Measurements from ENCODE around the gene PNLIP. TPM values are rescaled to one million over a fixed set of nuclear protein-coding genes. Genes with fewer than 3 reads are reported as not detected.

The PNLIP gene
- total RNA-seq, 4 donors from 2014 or later: 1.1 to 11.4 (median 2.7) TPM

DNA sequence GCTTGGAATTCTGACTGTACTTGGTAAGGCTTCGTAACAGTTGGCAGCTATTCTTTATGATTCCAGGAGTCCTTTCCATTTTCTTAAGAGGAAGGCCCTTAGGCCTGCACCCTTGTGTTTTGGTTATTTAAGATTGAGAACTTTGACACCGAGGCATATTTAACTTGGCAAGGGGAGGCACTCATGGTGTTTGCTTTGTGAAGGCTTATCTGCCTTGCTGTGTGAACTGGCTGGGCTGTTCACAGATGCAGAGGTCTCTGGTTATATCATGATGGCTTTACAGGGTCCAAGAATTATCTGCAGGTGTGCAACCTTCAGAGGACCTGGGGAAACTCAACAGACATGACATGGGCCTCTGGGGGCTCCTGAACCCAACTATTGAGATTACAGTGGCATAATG is 44.2 kb downstream of the PNLIP start:
- TF ChIP-seq EP300 (IDR thresholded peaks at IDR 0.05) (no peak), POLR2A (IDR thresholded peaks at IDR 0.05) (no peak)
- TF ChIP-seq, protein P1, sequence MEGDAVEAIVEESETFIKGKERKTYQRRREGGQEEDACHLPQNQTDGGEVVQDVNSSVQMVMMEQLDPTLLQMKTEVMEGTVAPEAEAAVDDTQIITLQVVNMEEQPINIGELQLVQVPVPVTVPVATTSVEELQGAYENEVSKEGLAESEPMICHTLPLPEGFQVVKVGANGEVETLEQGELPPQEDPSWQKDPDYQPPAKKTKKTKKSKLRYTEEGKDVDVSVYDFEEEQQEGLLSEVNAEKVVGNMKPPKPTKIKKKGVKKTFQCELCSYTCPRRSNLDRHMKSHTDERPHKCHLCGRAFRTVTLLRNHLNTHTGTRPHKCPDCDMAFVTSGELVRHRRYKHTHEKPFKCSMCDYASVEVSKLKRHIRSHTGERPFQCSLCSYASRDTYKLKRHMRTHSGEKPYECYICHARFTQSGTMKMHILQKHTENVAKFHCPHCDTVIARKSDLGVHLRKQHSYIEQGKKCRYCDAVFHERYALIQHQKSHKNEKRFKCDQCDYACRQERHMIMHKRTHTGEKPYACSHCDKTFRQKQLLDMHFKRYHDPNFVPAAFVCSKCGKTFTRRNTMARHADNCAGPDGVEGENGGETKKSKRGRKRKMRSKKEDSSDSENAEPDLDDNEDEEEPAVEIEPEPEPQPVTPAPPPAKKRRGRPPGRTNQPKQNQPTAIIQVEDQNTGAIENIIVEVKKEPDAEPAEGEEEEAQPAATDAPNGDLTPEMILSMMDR (IDR thresholded peaks at IDR 0.05): no peak
- Histone ChIP-seq H3K27me3 (no peaks in the 10 kb centered on the region), H3K9me3 (no peaks in the 10 kb centered on the region), H3K27ac (no peak overlapping the region), H3K4me1 (no peaks in the 10 kb centered on the region), H3K4me3 (no peak overlapping the region), H3K36me3 (no peaks in the 10 kb centered on the region)
- no peak for DNase-seq (ENCODE audit: low spot score in 2 of 2)
- WGBS, 2 donors: 62 to 72% methylated on average over 2 of the region's 2 CpGs

DNA sequence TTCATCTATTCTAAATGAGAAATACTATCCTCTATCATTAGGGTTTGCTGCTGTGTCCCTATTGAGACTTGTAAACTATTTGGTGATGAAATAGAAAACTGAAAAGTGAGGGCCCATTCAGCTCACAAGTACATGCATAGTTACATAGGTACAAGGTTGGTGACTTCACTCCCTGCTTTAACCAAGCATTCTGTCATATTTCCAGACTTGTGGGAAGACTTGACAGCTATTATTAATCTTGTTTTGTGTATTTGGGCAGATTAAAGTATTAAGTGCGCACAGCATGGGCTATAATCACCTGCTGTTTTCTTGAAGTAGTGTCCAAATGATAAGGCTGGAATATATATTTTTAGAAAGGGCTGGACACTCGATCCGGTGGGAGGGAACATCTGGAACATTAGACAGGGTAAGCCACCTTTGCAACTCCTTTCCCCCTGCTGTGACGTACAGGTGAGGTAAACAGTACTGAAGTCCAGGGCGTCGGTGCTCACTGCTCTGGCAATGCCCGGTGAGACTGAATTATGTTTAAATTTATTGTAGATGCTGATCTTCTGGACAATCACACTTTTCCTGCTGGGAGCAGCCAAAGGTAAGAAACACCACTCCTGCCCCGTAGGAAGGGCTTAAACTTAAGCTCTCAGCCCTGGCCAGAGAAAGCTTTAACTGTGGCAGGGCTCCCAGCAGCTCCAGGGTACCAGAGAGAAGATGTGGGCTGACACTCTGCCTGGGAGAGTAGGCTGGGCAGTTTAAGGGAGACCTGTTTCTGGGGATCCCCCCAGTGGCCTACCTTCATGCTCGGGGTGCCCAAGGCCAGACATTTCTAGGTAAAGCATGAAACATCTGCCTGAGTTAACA is 45.1 kb downstream of the PNLIP start, which contains the start of gene PNLIPRP1:
Gene PNLIPRP1, plus strand, starts transcription at position 370 of the 855 bp plus-strand sequence. Its CDS starts 171 bp downstream, at position 541.
- TF ChIP-seq POLR2A (IDR thresholded peaks at IDR 0.05) (no peak), EP300 (IDR thresholded peaks at IDR 0.05) (no peak)
- TF ChIP-seq, protein P1 (IDR thresholded peaks at IDR 0.05): no peak
- no peaks in the 10 kb centered on the region for H3K9me3 ChIP-seq
- WGBS, 2 donors: 83 to 86% methylated on average over 9 of the region's 9 CpGs

DNA sequence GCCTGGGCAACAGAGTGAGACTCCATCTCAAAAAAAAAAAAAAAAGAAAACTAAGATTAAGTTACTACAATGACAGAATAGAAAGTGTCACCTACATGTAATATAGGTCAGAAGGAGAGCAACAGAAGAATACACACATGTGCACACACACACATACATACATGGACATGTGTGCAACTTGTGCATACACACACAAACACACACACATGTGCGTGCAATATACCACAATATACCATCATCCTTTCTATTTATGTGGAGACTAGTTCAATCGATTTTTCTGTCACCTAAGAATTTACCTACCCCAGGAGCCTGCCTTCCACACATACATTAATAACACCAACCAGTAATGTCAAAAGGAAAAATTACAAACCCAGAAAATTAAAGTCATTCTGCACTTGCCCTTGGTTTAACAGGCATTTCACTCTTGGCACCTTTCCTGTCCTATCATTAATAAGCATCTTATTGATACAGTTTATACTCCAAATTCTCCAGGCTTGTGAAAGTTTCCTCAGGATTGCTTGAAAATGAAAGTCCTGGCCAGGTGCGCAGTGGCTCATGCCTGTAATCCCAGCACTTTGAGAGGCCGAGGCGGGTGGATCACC is 47.5 kb downstream of the PNLIP start:
- H3K27me3 ChIP-seq: no peaks in the 10 kb centered on the region
- no peak overlapping the region for H3K4me3 ChIP-seq
- H3K36me3 ChIP-seq: no peaks in the 10 kb centered on the region
- H3K4me1 ChIP-seq: no peaks in the 10 kb centered on the region
- TF ChIP-seq EP300 (IDR thresholded peaks at IDR 0.05) (no peak), POLR2A (IDR thresholded peaks at IDR 0.05) (no peak)
- TF ChIP-seq, protein P1 (IDR thresholded peaks at IDR 0.05): no peak
- H3K9me3 ChIP-seq: no peaks in the 10 kb centered on the region
- no peak overlapping the region for H3K27ac ChIP-seq
- WGBS, 2 donors: 89 to 92% methylated on average over 5 of the region's 5 CpGs
- no peak for DNase-seq (ENCODE audit: low spot score in 2 of 2)

More for the DNA sequence above, 45.1 kb downstream of the PNLIP start, which contains the start of gene PNLIPRP1:
- no peaks in the 10 kb centered on the region for H3K36me3 ChIP-seq
- H3K4me1 ChIP-seq: no peaks in the 10 kb centered on the region
- no peak for DNase-seq (ENCODE audit: low spot score in 2 of 2)
- no peaks in the 10 kb centered on the region for H3K27me3 ChIP-seq
- H3K4me3 ChIP-seq: no peak within 1 kb of the TSS
- no peak within 1 kb of the TSS for H3K27ac ChIP-seq

DNA sequence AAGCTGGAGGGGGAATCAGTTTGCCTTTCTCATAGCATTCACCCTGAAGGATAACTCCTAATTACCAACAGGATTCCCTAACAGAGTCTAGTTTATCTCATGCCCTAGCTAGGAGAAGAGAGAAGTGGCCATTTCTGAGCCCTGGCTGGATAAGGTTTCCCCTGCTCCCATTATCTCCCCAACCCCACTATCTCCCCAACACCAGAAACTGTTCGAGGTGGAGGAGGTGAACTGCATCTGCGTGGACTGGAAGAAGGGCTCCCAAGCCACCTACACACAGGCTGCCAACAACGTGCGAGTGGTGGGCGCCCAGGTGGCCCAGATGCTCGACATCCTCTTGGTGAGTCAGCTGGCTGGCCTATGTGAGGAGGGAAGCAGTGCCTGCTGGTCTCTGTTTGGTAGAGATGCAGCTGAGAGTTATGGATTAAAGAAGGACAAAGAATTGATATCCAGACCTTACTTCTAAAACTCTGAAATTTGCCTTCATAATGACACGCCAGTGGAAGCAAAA is 48.8 kb downstream of the PNLIP start:
- WGBS, 2 donors: 86% methylated on average over 7 of the region's 7 CpGs
- no peaks in the 10 kb centered on the region for H3K36me3 ChIP-seq
- H3K4me1 ChIP-seq: no peaks in the 10 kb centered on the region
- TF ChIP-seq EP300 (IDR thresholded peaks at IDR 0.05) (no peak), POLR2A (IDR thresholded peaks at IDR 0.05) (no peak)
- TF ChIP-seq, protein P1 (IDR thresholded peaks at IDR 0.05): no peak
- no peak overlapping the region for H3K27ac ChIP-seq
- H3K4me3 ChIP-seq: no peak overlapping the region
- no peaks in the 10 kb centered on the region for H3K9me3 ChIP-seq
- DNase-seq (ENCODE audit: low spot score in 2 of 2): no peak
- no peaks in the 10 kb centered on the region for H3K27me3 ChIP-seq

DNA sequence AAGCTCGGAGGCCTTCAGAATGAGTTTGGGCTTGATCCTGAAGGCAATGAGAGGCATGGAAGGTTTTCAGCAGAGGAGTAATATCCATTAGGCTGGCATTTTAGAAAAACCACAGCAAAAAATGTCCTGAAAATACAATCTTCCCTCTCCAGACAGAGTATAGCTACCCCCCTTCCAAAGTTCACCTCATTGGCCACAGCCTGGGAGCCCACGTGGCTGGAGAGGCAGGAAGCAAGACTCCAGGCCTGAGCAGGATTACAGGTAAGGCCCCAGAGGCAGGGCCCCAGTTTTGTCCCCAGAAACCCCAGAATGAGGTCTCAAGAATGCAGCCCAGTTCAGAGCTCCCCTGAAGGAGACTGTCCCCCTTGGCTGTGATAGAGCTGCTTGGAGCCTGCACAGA is 50.3 kb downstream of the PNLIP start:
- no peaks in the 10 kb centered on the region for H3K9me3 ChIP-seq
- no peak overlapping the region for H3K27ac ChIP-seq
- no peak for TF ChIP-seq POLR2A (IDR thresholded peaks at IDR 0.05)
- TF ChIP-seq EP300 (IDR thresholded peaks at IDR 0.05): no peak
- TF ChIP-seq, protein P1 (IDR thresholded peaks at IDR 0.05): no peak
- no peaks in the 10 kb centered on the region for H3K36me3 ChIP-seq
- no peaks in the 10 kb centered on the region for H3K4me1 ChIP-seq
- no peak for DNase-seq (ENCODE audit: low spot score in 2 of 2)
- WGBS, 2 donors: 66 to 70% methylated on average over 2 of the region's 2 CpGs
- H3K4me3 ChIP-seq: no peak overlapping the region
- H3K27me3 ChIP-seq: no peaks in the 10 kb centered on the region

All from tibial nerve (tissue), 4 donors.